Measurements from ENCODE around the gene METTL18.

The METTL18 gene

GRCh38 chr1:169794530-169795416 lies at the start of gene METTL18:
TSS of gene METTL18 (minus strand) at chr1:169794907. CDS start at chr1:169793695, 1,212 bp downstream.
- DNase-seq (ENCODE audit: low read depth) = peak; percentile 98
- no peak for TF ChIP-seq CTCF (IDR thresholded peaks at IDR 0.05; ENCODE audit: low read length, missing control alignments)
- H3K4me3 ChIP-seq (replicated peaks; ENCODE audit: low read depth, low read length) = peak within 1 kb of the TSS; percentile 89

- no peak for DNase-seq (ENCODE audit: low read depth)
- H3K4me3 ChIP-seq (replicated peaks; ENCODE audit: low read depth, low read length) = no peak overlapping the region
- no peak for TF ChIP-seq CTCF (IDR thresholded peaks at IDR 0.05; ENCODE audit: low read length, missing control alignments)
Measured at GRCh38 chr1:169838942-169839341, 44.2 kb upstream of the METTL18 start.

GRCh38 chr1:169836198-169836597 lies 41.5 kb upstream of the METTL18 start:
- no peak overlapping the region for H3K4me3 ChIP-seq (replicated peaks; ENCODE audit: low read depth, low read length)
- DNase-seq (ENCODE audit: low read depth) = no peak
- TF ChIP-seq CTCF (IDR thresholded peaks at IDR 0.05; ENCODE audit: low read length, missing control alignments) = no peak

GRCh38 chr1:169835647-169836046 lies 40.9 kb upstream of the METTL18 start:
- DNase-seq (ENCODE audit: low read depth) = no peak
- H3K4me3 ChIP-seq (replicated peaks; ENCODE audit: low read depth, low read length) = no peak overlapping the region
- no peak for TF ChIP-seq CTCF (IDR thresholded peaks at IDR 0.05; ENCODE audit: low read length, missing control alignments)

GRCh38 chr1:169834869-169835268 lies 40.2 kb upstream of the METTL18 start:
- DNase-seq (ENCODE audit: low read depth) = no peak
- no peak overlapping the region for H3K4me3 ChIP-seq (replicated peaks; ENCODE audit: low read depth, low read length)
- no peak for TF ChIP-seq CTCF (IDR thresholded peaks at IDR 0.05; ENCODE audit: low read length, missing control alignments)

GRCh38 chr1:169833179-169833901 lies 38.6 kb upstream of the METTL18 start:
- H3K4me3 ChIP-seq (replicated peaks; ENCODE audit: low read depth, low read length) = no peak overlapping the region
- no peak for DNase-seq (ENCODE audit: low read depth)
- no peak for TF ChIP-seq CTCF (IDR thresholded peaks at IDR 0.05; ENCODE audit: low read length, missing control alignments)

Measured in fibroblast of pulmonary artery (primary cell).